GM12873 (cell line): ENCODE results near the gene SEC22C.

Experiments
- TF ChIP-seq, protein P1 (sequence below): IDR thresholded peaks from 2 replicates; pipeline ENCODE4 v1.5.1; 2012; ENCODE audit warnings: low read depth, mild to moderate bottlenecking, moderate library complexity, low read length, control low read depth; ENCODE audit not compliant: insufficient read depth; ENCODE audit errors: missing control alignments

The SEC22C gene

GRCh38 chr3:42572278-42572677 lies 9.5 kb downstream of the SEC22C start:
- TF ChIP-seq, protein P1, sequence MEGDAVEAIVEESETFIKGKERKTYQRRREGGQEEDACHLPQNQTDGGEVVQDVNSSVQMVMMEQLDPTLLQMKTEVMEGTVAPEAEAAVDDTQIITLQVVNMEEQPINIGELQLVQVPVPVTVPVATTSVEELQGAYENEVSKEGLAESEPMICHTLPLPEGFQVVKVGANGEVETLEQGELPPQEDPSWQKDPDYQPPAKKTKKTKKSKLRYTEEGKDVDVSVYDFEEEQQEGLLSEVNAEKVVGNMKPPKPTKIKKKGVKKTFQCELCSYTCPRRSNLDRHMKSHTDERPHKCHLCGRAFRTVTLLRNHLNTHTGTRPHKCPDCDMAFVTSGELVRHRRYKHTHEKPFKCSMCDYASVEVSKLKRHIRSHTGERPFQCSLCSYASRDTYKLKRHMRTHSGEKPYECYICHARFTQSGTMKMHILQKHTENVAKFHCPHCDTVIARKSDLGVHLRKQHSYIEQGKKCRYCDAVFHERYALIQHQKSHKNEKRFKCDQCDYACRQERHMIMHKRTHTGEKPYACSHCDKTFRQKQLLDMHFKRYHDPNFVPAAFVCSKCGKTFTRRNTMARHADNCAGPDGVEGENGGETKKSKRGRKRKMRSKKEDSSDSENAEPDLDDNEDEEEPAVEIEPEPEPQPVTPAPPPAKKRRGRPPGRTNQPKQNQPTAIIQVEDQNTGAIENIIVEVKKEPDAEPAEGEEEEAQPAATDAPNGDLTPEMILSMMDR, result peak; percentile 73

GRCh38 chr3:42569593-42570142 lies 12.1 kb downstream of the SEC22C start:
- TF ChIP-seq, protein P1, result no peak

DNA sequence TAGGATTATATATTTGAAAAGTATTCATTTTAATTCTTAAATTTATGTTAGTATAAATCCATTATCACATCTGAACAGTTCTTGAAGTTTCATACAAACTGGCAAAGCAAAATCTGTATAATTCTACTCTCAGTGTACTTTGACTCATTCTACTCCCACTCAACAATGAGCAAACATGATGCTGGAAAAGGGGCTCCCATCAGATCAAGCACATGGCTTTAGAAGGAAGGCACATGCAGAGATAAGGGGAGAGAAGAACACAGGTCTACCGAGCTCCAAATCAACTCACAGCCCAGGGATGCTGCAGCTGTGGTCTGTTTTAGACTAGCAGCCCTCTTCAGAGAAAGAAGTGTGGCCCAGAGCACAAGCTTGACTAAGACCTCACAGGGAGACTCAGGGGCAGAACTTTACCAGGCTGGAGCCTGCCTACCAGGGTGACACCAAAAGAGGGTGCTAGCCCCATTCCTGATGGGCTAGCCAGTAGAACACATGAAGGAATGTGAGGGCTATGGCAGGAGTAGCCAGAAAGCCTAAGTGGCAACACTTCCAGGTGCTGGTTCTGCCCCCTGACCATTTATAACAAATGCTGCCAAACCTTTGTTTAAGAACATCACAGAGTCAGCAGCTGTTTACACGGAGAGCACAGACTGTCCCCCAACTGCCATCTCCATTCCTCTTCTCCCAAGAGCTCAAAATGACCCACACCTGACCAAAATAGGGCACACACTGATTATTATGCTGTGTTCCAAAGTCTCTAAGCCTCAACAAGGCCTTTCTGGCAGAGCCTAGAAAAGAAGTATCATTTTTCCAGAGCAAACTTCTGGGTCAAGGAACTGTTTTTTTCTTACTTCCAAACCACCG lies 19.5 kb downstream of the SEC22C start:
- TF ChIP-seq, protein P1, result no peak

DNA sequence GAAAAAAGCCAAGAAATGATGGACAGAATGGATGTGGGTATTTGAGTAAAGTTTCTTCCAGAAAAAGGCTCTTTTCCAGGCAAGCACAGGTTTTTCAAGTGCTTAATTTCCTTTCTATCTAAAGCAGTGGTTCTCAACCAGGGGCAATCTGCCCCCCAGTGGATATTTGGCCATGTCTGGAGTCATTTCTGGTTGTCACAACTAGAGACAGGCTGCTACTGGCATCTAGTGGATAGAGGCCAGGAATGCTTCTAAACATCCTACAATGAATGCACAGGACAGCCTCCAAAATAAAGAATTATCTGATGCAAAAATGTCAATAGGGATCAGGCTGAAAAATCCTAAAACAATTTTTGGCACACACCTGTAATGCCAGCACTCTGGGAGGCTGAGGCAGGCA lies 23.9 kb downstream of the SEC22C start:
- TF ChIP-seq, protein P1, result no peak

DNA sequence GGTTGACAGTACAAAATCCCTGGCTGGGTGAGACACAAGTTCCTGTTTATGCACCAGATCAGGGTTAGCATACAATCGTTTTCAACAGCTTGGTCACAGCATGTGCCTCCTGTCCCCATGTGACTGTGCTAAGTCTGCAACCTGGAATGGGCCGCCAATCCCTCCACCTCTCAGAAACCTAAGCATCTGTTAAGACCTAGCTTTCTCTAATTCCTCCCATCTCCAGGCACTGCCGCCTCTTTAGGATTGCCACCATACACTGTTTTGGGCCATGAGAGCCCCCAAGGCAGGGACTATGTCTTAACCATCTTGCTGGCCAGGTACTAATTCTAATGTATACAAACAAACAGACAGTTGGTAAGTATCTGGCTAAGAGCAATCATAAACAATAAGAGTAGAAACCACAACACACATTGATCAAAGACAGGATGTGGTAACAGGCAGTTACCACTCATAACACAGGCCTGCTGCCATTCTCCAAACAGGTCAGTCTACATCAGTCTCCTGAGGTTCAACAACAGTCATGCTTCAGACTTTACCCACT lies 25.6 kb downstream of the SEC22C start:
- TF ChIP-seq, protein P1, result no peak

GRCh38 chr3:42552830-42553229 lies 28.9 kb downstream of the SEC22C start:
- TF ChIP-seq, protein P1, result no peak

- TF ChIP-seq, protein P1, result no peak
These were observed 31.5 kb downstream of the SEC22C start for GRCh38 chr3:42550250-42550649.
